NCI-H1417 (cell line): ENCODE measurements around the gene PF4V1.
A peak's percentile ranks its signal among the peaks of the same experiment; 100 is the strongest.

Experiments
- DNase-seq, 3 experiments: peaks; one replicate each; lab custom pipeline; 2025; lab: John Stamatoyannopoulos, UW

Gene PF4V1

GRCh38 chr4:73847526-73848182, 5.4 kb upstream of the PF4V1 start:
- DNase-seq, result peak in 1 of 3 experiments; percentile 34

DNA sequence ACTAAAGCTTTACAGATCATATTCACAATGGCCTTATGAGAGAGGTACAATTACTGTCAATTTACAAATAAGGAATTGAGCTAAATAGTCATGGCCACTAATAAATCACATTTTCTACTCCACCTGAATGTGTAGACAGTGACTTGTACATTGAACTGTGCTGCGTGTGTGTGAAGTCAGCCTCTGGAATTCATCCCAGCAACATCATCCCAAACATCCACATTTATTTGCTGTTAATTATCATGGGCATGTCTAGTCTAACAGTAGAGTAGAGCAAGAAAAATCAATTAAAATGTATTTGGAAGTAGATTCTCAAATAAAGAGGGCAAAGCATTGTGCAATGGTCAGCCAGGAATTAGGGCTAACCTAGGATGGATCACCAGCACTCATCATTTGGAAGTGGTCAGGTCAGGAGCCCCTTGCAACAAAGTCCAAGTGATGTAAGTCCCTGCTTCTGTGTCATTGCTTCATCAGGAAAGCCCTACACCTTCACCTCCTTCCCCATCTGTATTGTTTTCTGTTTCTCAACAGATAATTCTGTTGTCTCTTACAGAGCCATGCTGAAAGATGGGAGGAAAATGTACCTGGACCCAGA, 4.8 kb upstream of the PF4V1 start:
- no peak for DNase-seq

DNA sequence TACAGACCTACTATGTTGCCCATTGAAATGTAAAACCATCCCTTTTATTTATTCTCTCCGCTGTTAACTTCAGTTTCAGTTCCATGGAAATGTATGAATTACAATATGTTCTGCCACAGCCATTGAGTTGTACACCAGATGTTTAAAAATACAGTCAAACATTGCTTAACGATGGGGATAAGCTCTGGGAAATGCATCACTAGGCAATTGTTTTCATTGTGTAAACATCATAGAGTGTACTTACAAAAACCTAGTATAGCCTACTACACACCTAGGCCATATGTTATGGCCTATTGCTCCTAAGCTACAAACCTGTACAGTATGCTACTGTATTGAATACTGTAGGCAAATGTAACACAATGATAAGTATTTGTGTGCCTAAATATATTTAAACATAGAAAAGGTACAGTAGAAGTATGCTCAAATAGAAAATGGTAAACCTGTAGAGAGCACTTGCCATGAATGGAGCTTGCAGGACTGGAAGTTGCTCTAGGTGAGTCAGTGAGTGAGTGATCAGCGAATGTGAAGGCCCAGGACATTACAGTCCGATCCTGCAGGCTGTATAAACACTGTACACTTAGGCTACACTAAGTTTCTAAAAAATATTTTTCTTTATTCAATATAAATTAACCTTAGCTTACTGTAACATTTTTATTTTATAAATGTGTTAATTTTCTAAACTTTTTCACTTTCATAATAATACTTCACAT, 2.7 kb upstream of the PF4V1 start:
- peak in 2 of 3 experiments; percentile 13 to 26 for DNase-seq

GRCh38 chr4:73851293-73851692, 1.8 kb upstream of the PF4V1 start:
- DNase-seq, result no peak

- DNase-seq, result no peak
Observed at GRCh38 chr4:73852771-73853170, 325 bp upstream of the PF4V1 start.

GRCh38 chr4:73853718-73854473, 800 bp downstream of the PF4V1 start:
- no peak for DNase-seq

DNA sequence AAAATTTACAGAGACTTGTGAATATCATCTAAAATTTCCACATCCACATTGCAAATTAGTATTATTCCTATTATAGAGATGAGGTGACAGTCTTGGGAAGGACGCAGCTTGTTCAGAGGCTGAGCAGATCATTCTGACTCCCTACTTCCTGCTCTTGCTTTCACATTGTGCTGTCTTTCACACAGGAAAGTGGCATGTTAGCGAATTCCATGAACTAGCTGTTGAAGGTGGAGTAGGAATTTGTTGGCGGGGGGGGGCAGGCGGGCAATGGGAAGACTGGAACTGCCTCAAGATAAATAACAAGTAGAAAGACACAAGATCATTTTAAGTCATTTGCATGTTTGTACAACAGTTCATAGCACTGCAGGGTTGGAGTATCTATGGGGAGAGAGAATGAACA, 2.3 kb downstream of the PF4V1 start:
- DNase-seq, result no peak

GRCh38 chr4:73856518-73856917, 3.4 kb downstream of the PF4V1 start:
- no peak for DNase-seq

DNA sequence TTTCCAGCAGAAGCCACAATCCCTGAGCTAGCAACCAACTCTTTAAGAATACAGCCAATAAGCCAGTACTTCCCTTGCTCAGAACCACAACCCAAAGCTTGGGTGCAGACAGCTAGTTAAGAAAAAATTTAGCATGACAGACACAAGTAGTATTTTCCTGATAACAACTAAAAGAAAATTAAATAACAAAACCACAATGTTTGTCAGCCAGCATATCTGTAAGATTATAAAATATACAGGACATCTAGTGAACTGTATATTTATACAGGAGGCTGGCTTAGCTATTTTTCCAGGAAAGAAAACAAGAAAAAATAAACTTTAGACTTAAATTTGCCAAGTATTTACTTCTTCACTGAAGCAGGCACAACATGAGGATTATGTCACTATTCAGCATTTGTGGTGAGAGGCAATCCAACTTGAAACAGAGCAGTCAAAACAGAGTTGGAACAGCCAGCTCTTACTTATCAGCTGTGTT, 6.6 kb downstream of the PF4V1 start:
- DNase-seq, result no peak

DNA sequence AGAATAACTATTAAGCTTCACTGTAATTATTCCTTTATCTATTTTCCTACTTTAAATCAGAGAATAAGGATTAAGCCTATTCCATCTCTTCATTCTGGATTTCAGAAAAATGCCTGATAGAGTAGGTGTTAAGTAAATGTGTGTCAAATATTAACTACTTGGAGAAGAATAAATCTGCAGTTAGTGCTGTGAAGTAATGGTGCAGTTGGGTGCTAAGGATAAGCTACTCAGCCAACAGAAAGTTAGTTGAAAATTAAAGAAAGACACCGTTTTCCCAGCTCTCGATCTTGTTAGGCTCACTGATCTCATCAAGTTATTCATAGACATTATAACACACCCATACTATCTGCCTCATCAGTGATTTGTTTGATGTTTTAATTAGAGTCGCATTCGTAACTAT, 7.1 kb downstream of the PF4V1 start:
- no peak for DNase-seq

- DNase-seq, result no peak
Observed at GRCh38 chr4:73860917-73861316, 7.8 kb downstream of the PF4V1 start.

- no peak for DNase-seq
Observed at GRCh38 chr4:73862322-73862721, 9.2 kb downstream of the PF4V1 start.

GRCh38 chr4:73864365-73864764, 11.3 kb downstream of the PF4V1 start:
- DNase-seq, result peak; percentile 3 to 46 (median 27)

DNA sequence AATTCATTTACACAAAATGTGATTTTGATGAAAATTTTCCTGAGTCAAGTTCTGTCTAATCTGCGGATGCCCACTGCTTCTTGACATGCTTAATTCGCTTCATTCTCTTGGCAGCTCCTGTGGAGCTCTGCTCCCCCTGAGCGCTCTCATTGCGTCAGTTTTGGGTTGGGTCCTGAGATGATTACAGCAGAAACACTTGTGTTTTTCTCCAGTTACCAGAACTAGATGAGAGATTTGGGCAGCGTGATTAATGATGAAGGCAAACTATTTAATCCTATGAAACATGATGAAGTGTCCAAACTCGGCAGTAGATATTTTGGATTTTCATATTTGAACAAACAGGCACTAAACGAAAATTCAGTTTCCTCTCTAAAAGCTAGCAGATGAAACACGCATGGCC, 11.9 kb downstream of the PF4V1 start:
- no peak for DNase-seq

DNA sequence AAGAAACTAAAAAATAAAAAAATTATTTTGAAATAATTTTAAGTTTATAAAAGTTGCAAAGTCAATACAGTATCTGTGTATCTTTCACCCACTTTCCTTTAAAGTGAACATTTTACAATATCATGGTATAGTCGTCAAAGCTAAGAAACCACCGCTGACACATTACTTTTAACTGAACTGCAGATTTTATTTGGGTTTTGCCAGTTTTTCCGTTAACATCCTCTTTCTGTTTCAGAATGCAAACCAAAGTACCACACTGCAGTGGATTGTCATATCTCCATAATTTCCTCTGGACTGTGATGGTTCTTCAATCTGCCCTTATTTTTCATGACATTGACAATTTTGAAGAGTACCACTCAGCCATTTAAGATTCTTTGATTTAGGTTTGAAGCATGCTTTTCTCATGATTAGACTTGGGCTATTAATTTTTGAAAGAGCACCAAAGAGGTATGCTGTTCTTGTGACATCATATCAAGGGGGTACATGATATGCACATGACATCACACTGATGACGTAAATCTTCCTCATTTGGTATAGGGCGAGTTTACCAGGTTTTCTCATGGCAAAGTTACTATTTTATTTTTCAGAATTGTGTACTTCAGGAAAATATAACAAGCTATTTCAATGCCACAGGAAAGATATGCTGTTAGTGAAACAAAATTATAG, 12.5 kb downstream of the PF4V1 start:
- DNase-seq, result no peak

DNA sequence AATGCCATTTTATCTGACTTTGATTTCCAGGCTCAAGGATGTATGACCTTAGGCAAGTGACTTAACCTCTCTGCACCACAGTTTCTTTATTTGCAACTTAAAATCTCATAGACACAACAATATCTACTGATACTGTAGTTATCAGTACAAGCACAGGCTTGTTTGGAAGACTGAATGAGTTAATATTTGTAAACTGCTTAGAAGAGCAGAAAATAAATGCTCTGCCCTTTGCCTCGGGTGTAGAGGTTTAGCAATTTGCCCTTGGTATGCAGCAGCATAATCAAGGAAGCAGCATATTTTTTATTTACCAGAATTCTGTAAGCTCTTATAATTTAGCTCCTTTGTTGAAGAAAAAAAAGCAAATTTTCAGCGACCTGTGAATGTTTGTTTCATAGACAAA, 13.2 kb downstream of the PF4V1 start:
- no peak for DNase-seq

GRCh38 chr4:73867783-73868182, 14.7 kb downstream of the PF4V1 start:
- peak in 2 of 3 experiments; percentile 2 to 15 for DNase-seq

DNA sequence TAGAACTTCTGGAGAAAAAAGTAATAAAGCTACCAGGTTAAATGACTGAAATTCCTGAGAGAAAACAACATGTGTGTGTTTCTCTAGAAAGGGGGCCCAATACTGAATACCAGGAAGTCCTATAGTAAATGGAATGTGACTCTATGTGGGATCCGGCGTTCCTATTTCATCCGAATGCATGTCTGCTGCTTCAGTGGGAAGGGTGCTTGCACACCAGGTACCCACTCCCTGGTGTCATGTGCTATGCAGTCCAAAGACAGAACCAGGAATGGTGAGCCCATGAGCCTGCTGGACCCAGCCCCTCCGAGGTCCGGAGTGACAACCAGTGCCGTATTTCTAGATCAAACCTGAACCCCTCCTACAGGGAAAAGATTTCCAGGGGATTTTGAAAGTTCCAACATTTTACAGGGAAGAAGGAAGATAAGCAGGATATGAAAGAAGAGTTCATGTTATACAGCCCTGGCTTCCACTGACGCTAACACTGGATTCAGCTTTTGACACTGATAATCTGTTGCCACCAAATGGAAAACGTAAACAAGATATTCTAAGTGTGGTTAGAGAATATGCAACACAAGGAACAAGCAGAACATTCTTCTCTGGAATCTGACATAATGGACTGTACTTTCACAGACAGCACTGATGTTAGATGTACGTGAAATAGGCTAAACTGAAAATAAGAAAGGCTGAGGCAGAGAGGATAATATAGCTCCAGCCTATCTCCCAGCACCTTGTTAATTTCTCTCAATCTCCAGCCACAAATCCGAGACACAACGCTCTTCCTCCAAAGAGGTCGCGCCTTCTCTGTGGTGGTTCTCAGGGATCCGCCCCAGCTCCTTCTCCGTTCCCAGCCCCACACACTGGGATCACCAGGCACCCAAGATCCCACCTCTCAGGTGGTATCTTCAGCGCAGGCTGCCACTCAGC, 15.4 kb downstream of the PF4V1 start:
- no peak for DNase-seq

- DNase-seq, result peak in 2 of 3 experiments; percentile 35 to 50
Observed at GRCh38 chr4:73869130-73870055, 16.3 kb downstream of the PF4V1 start, which contains the start of gene CXCL1. TSS of gene CXCL1 (plus strand) at chr4:73869393. CDS start at chr4:73869471, 78 bp downstream.

- DNase-seq, result peak in 1 of 3 experiments; percentile 20
Observed at GRCh38 chr4:73870260-73870659, 17.2 kb downstream of the PF4V1 start.
